Prostate gland (tissue), 2 donors: Measurements from ENCODE around the gene ZPR1. TPM values are rescaled to one million over a fixed set of nuclear protein-coding genes. Genes with fewer than 3 reads are reported as not detected.

Experiments used
- DNase-seq: peaks from one replicate; pipeline ENCODE4 v3.0.0-alpha.2; 2019; ENCODE audit warnings: low spot score
- H3K27ac ChIP-seq, 2 donors: fragments of 200-600 bp; sonication (generic); 2 replicates each; pipeline ENCODE4 v1.5.1; 2017 to 2019
- H3K27me3 ChIP-seq: fragments of 200-600 bp; sonication (generic); replicated peaks from 2 replicates; pipeline ENCODE4 v1.5.1; 2019; ENCODE audit not compliant: insufficient read depth
- H3K36me3 ChIP-seq, 2 donors: fragments of 200-600 bp; sonication (generic); 1 replicate in 1 of 2; 2 replicates in 1 of 2; pipeline versions ENCODE4 v1.5.1 to v1.8.1; 2017 to 2019
- H3K4me1 ChIP-seq: fragments of 200-600 bp; sonication (generic); replicated peaks from 2 replicates; pipeline ENCODE4 v1.5.1; 2019
- H3K4me3 ChIP-seq, 2 donors: fragments of 200-600 bp; sonication (generic); 2 replicates each; pipeline ENCODE4 v1.5.1; 2017 to 2019
- H3K9me3 ChIP-seq: fragments of 200-600 bp; sonication (generic); 2 replicates; pipeline ENCODE4 v1.5.1; 2017
- CTCF ChIP-seq, 4 experiments: fragments of 200-600 bp in 2 of 4; fragments of 450-650 bp in 2 of 4; sonication (generic) in 2 of 4; IDR thresholded peaks; 1 replicate in 3 of 4; 2 replicates in 1 of 4; pipeline ENCODE4 v1.5.1; 2016 to 2019; ENCODE audit warnings: antibody characterized with exemption in 4 of 4, mild to moderate bottlenecking in 2 of 4, moderate library complexity in 2 of 4
- POLR2A ChIP-seq: fragments of 450-650 bp; IDR thresholded peaks from one replicate; pipeline ENCODE4 v1.6.1; 2016; ENCODE audit warnings: antibody characterized with exemption, mild to moderate bottlenecking
- POLR2AphosphoS5 ChIP-seq: sonication (generic); formaldehyde crosslinking; IDR thresholded peaks from one replicate; pipeline ENCODE4 v1.6.1; 2017; ENCODE audit warnings: antibody characterized with exemption
- WGBS: methylation state at CpG from one replicate; pipeline ENCODE4 v1.1.5; 2018; 5-methylcytosine and 5-hydroxymethylcytosine counted together
- intact Hi-C: fragments of 100-400 bp; cut with DNase I; formaldehyde crosslinking; loops from one replicate; pipeline ENCODE4 v1.14.2; 2022
- total RNA-seq, 2 donors: library from RNA; depleted of rRNA; stranded (reverse); fragments of >200 nt; gene quantifications; one replicate each; pipeline ENCODE4 v1.1.0, GENCODE V29; 2016

ZPR1 gene
- total RNA-seq, 2 donors from 2014 or later: 24.6 to 27.6 TPM

- TF ChIP-seq POLR2A: no peak
- H3K36me3 ChIP-seq: no peaks in the 10 kb centered on the region
- H3K27ac ChIP-seq: no peak overlapping the region
- H3K9me3 ChIP-seq: no peaks in the 10 kb centered on the region
- no peak overlapping the region for H3K4me3 ChIP-seq
- no peak for DNase-seq
- no peaks in the 10 kb centered on the region for H3K4me1 ChIP-seq
- intact Hi-C loops: no loop called here
- WGBS: 65% methylated on average over 4 of the region's 4 CpGs
- H3K27me3 ChIP-seq: no peaks in the 10 kb centered on the region
Measured at GRCh38 chr11:116740741-116741140, 47.1 kb downstream of the ZPR1 start.

- Histone ChIP-seq H3K4me3 (no peak overlapping the region), H3K27ac (no peak overlapping the region), H3K9me3 (no peaks in the 10 kb centered on the region), H3K36me3 (no peaks in the 10 kb centered on the region), H3K27me3 (no peaks in the 10 kb centered on the region), H3K4me1 (no peaks in the 10 kb centered on the region)
- TF ChIP-seq CTCF (IDR thresholded peaks at IDR 0.05) (no peak), POLR2A (no peak), POLR2AphosphoS5 (no peak)
- DNase-seq: no peak
- 72% methylated on average over 2 of the region's 2 CpGs for WGBS
- intact Hi-C loops: no loop called here
Measured at GRCh38 chr11:116738975-116739374, 48.8 kb downstream of the ZPR1 start.

- intact Hi-C loops: no loop called here
- Histone ChIP-seq H3K27ac (no peak overlapping the region), H3K4me1 (no peaks in the 10 kb centered on the region), H3K4me3 (no peak overlapping the region), H3K27me3 (no peaks in the 10 kb centered on the region), H3K9me3 (no peaks in the 10 kb centered on the region), H3K36me3 (no peaks in the 10 kb centered on the region)
- TF ChIP-seq CTCF (IDR thresholded peaks at IDR 0.05) (no peak), POLR2AphosphoS5 (no peak)
- 94% methylated on average over 3 of the region's 3 CpGs for WGBS
- DNase-seq: no peak
Measured at GRCh38 chr11:116736763-116737162, 51.1 kb downstream of the ZPR1 start.

GRCh38 chr11:116733969-116734508 is 53.8 kb downstream of the ZPR1 start:
- Histone ChIP-seq H3K27ac (no peak overlapping the region), H3K4me1 (no peaks in the 10 kb centered on the region), H3K27me3 (peaks cover 1% of the 10 kb centered on the region), H3K4me3 (no peak overlapping the region), H3K9me3 (no peaks in the 10 kb centered on the region), H3K36me3 (no peaks in the 10 kb centered on the region)
- TF ChIP-seq POLR2A: no peak
- TF ChIP-seq POLR2AphosphoS5: no peak
- TF ChIP-seq CTCF (IDR thresholded peaks at IDR 0.05): no peak
- intact Hi-C loops: no loop called here
- no peak for DNase-seq
- 85% methylated on average over 11 of the region's 11 CpGs for WGBS

DNA sequence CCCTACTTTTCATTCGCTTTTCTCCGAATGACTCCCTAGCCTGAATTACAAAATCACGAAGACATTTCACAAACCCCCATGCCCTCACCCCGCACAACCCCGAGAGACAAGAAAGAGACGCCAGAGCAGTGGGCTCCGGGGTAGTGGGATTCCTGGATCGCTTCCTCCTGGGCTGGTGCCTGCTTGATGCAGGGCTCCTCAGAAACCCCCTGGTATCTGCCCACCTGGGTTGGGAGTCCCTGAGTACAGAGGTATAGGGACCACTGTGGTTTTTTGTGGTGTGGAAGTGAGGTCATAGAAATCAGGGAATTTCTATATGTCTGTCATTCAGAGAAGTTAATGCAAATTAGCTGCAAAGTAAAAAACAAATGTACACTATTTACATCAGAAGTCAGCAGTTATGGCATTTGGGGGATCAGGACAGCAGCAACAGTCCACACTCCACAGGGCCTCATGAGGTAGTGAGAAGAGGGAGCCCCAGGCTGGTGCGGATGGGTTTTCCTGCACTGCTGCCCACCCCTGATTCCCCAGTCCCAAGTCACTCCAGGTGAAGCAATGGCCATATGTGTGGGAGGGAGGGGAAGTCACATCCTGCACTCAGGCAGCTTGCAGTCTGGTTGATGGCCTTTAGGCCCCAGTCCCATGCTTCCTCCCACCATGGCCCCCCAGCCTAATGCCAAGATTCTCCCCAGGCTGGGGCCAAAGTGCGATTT is 54.6 kb downstream of the ZPR1 start:
- no peak overlapping the region for H3K27ac ChIP-seq
- intact Hi-C loops: no loop called here
- H3K4me3 ChIP-seq: no peak overlapping the region
- peaks cover 1% of the 10 kb centered on the region for H3K27me3 ChIP-seq
- DNase-seq: no peak
- no peak for TF ChIP-seq POLR2A
- no peak for TF ChIP-seq POLR2AphosphoS5
- TF ChIP-seq CTCF (IDR thresholded peaks at IDR 0.05): no peak
- no peaks in the 10 kb centered on the region for H3K4me1 ChIP-seq
- WGBS: 73% methylated on average over 10 of the region's 10 CpGs
- H3K9me3 ChIP-seq: no peaks in the 10 kb centered on the region
- no peaks in the 10 kb centered on the region for H3K36me3 ChIP-seq
